GM13976 (cell line): Measurements from ENCODE around the gene WWC1.

Experiments used
- DNase-seq: peaks from one replicate; pipeline ENCODE4 v3.0.0; 2012; ENCODE audit warnings: low spot score
- CTCF ChIP-seq: IDR thresholded peaks from 2 replicates; pipeline ENCODE4 v1.5.1; 2012; ENCODE audit warnings: borderline replicate concordance, mild to moderate bottlenecking; ENCODE audit not compliant: insufficient read depth; ENCODE audit errors: extremely low read depth, missing control alignments, control extremely low read depth
- in situ Hi-C: fragments of 300-500 bp; cut with MboI; formaldehyde crosslinking; loops from one replicate; pipeline ENCODE4 v1.12.0; 2022; ENCODE audit warnings: low sequenced_read_pairs, mixed read lengths, inconsistent platforms; ENCODE audit not compliant: unreplicated experiment

WWC1 gene

GRCh38 chr5:168464214-168464613 lies 172.8 kb downstream of the WWC1 start:
- TF ChIP-seq CTCF: no peak
- in situ Hi-C loops: no loop called here
- no peak for DNase-seq

GRCh38 chr5:168464641-168465040 lies 173.2 kb downstream of the WWC1 start:
- no peak for DNase-seq
- TF ChIP-seq CTCF: no peak
- in situ Hi-C loops: no loop called here

- in situ Hi-C loops: no loop called here
- DNase-seq: no peak
- no peak for TF ChIP-seq CTCF
These were observed 176.4 kb downstream of the WWC1 start for GRCh38 chr5:168467755-168468330.

- TF ChIP-seq CTCF: no peak
- in situ Hi-C loops: no loop called here
- DNase-seq: no peak
These were observed 177.4 kb downstream of the WWC1 start for GRCh38 chr5:168468836-168469235.

GRCh38 chr5:168469816-168470215 lies 178.4 kb downstream of the WWC1 start:
- no peak for DNase-seq
- TF ChIP-seq CTCF: no peak
- in situ Hi-C loops: no loop called here

- in situ Hi-C loops: no loop called here
- no peak for TF ChIP-seq CTCF
- no peak for DNase-seq
These were observed 180.3 kb downstream of the WWC1 start for GRCh38 chr5:168471785-168472184.
